DND-41 (cell line): ENCODE results near the gene RHOV.
"Not testable (repeated sequence)": the region's sequence is repeated elsewhere in the genome, so short reads cannot be mapped to it uniquely, and the experiment has no call there.

ENCODE experiments used
- ATAC-seq: fragments of 200-7000 bp; cut with Tn5 transposase; 3 replicates; pipeline ENCODE4 v1.9.1; 2021; ENCODE audit warnings: low read depth; ENCODE audit not compliant: insufficient read depth
- DNase-seq: peaks from one replicate; pipeline ENCODE4 v3.0.0-alpha.2; 2020
- H2AFZ ChIP-seq: 2 replicates; pipeline ENCODE4 v1.6.0; 2012; ENCODE audit warnings: low read depth, low read length
- H3K27ac ChIP-seq: 2 replicates; pipeline ENCODE4 v1.5.1; 2012; ENCODE audit warnings: low read length, inconsistent platforms
- H3K27me3 ChIP-seq: fragments of 200-600 bp; sonication (generic); 2 replicates; pipeline ENCODE4 v1.6.0; 2012; ENCODE audit warnings: low read length, mild to moderate bottlenecking, inconsistent platforms; ENCODE audit not compliant: insufficient read depth, poor library complexity
- H3K36me3 ChIP-seq: 2 replicates; pipeline ENCODE4 v1.5.1; 2012; ENCODE audit warnings: low read length, inconsistent platforms; ENCODE audit not compliant: insufficient read depth
- H3K4me1 ChIP-seq: 2 replicates; pipeline ENCODE4 v1.5.1; 2012; ENCODE audit warnings: mild to moderate bottlenecking, low read length; ENCODE audit not compliant: insufficient read depth
- H3K4me2 ChIP-seq: 2 replicates; pipeline ENCODE4 v1.6.0; 2012; ENCODE audit warnings: mild to moderate bottlenecking, moderate library complexity, low read length, inconsistent platforms; ENCODE audit not compliant: insufficient read depth
- H3K4me3 ChIP-seq, 2 experiments: fragments of 200-600 bp in 1 of 2; shearing (Covaris generic) in 1 of 2; 2 replicates each; pipeline ENCODE4 v1.5.1; 2012 to 2016; ENCODE audit warnings: inconsistent platforms in 2 of 2, low read length in 2 of 2, mild to moderate bottlenecking in 2 of 2, low read depth in 1 of 2, moderate library complexity in 1 of 2
- H3K79me2 ChIP-seq: 2 replicates; pipeline ENCODE4 v1.6.0; 2012; ENCODE audit warnings: low read length, inconsistent platforms; ENCODE audit not compliant: insufficient read depth
- H3K9ac ChIP-seq: 2 replicates; pipeline ENCODE4 v1.6.0; 2012; ENCODE audit warnings: low read depth, mild to moderate bottlenecking, inconsistent platforms, low read length, moderate library complexity
- H3K9me3 ChIP-seq: 2 replicates; pipeline ENCODE4 v1.5.1; 2012; ENCODE audit warnings: low read length, moderate library complexity, mild to moderate bottlenecking, inconsistent platforms; ENCODE audit not compliant: insufficient read depth, severe bottlenecking
- H4K20me1 ChIP-seq: 2 replicates; pipeline ENCODE4 v1.6.0; 2012; ENCODE audit warnings: low read length; ENCODE audit not compliant: insufficient read depth
- EZH2 ChIP-seq: IDR thresholded peaks from 3 replicates; pipeline ENCODE4 v1.6.1; 2012; ENCODE audit warnings: borderline replicate concordance, low read depth, mild to moderate bottlenecking, moderate library complexity, low read length, inconsistent platforms; ENCODE audit not compliant: severe bottlenecking
- TF ChIP-seq, protein P1 (sequence below): IDR thresholded peaks from 2 replicates; pipeline ENCODE4 v1.5.1; 2012; ENCODE audit warnings: borderline replicate concordance, low read length, moderate library complexity, mild to moderate bottlenecking; ENCODE audit not compliant: poor library complexity, severe bottlenecking; ENCODE audit errors: extremely low read depth

The RHOV gene

DNA sequence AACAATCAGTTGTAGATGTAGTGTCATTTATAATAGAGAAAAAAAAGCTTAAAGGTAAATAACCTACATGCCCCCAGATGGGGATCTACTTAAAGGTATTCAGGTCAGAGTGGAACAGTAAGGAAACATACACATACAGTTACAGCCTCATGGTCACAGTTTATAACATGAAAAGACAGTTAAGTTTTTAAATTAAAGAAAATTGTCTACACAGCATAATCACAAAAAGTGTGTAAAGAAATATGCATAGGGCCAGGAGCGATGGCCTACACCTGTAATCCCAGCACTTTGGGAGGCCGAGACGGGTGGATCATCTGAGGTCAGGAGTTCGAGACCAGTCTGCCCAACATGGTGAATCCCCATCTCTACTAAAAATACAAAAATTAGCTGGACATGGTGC, 6.8 kb downstream of the RHOV start:
- Histone ChIP-seq H3K27ac (no peak overlapping the region), H2AFZ (no peak overlapping the region), H3K27me3 (no peaks in the 10 kb centered on the region), H3K4me1 (no peaks in the 10 kb centered on the region), H3K9me3 (no peaks in the 10 kb centered on the region), H3K9ac (no peak overlapping the region), H3K79me2 (no peaks in the 10 kb centered on the region), H3K4me3 (no peak overlapping the region), H4K20me1 (no peaks in the 10 kb centered on the region), H3K4me2 (no peak overlapping the region), H3K36me3 (no peaks in the 10 kb centered on the region)
- TF ChIP-seq, protein P1, sequence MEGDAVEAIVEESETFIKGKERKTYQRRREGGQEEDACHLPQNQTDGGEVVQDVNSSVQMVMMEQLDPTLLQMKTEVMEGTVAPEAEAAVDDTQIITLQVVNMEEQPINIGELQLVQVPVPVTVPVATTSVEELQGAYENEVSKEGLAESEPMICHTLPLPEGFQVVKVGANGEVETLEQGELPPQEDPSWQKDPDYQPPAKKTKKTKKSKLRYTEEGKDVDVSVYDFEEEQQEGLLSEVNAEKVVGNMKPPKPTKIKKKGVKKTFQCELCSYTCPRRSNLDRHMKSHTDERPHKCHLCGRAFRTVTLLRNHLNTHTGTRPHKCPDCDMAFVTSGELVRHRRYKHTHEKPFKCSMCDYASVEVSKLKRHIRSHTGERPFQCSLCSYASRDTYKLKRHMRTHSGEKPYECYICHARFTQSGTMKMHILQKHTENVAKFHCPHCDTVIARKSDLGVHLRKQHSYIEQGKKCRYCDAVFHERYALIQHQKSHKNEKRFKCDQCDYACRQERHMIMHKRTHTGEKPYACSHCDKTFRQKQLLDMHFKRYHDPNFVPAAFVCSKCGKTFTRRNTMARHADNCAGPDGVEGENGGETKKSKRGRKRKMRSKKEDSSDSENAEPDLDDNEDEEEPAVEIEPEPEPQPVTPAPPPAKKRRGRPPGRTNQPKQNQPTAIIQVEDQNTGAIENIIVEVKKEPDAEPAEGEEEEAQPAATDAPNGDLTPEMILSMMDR, result no peak
- no peak for TF ChIP-seq EZH2
- DNase-seq, result no peak
- no peak for ATAC-seq

DNA sequence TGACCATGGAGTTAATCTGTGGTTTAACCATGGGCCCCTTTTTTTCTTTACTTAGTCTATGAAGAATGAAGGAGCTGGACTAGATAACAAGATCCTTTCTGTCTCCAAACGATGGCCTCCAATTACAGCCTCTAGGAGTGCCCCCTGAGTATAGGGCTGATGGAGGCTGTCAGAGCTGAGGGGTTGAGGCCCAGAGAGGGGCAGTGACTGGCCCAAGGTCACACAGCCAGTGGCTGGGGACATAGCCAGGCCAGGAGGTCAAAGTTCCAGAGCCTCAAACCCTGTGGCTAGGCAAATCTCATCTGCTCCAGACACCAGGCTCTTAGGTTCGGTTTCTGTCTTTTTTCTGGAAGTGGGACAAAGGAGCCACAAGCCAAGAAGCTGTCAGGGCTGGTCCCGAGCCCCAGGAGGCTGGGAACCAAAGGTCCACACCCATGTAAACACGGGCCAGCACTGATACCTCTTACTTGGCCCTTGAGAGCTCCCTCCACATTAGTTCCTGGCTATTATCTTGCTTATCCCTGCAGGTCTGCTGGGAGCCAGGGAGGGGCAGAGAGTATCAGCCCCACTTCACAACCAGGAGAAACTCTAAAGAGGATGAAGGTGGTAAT, 10.3 kb downstream of the RHOV start:
- Histone ChIP-seq H2AFZ (no peak overlapping the region), H3K9ac (no peak overlapping the region), H3K36me3 (no peaks in the 10 kb centered on the region), H3K4me2 (no peak overlapping the region), H3K4me1 (no peaks in the 10 kb centered on the region), H3K27me3 (no peaks in the 10 kb centered on the region), H3K79me2 (no peaks in the 10 kb centered on the region), H3K4me3 (no peak overlapping the region), H3K27ac (no peak overlapping the region), H4K20me1 (no peaks in the 10 kb centered on the region), H3K9me3 (no peaks in the 10 kb centered on the region)
- ATAC-seq (no peak), DNase-seq (no peak)
- TF ChIP-seq, protein P1, result no peak
- TF ChIP-seq EZH2, result no peak

DNA sequence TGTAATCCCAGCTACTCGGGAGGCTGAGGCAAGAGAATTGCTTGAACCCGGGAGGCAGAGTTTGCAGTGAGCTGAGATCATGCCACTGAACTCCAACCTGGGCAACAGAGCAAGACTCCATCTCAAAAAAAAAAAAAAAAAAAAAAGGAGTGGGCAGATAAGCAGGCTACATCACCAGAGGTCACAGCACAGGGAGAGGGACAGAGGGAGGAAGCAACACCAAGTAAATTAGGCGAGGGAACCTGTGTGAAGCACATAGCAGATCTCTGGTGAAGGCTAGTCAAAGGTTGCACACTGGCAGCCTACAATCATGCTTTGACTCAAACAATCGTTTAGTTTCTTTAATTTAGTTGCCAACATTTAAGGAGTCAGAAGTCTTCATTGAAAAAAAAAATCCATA, 12.9 kb downstream of the RHOV start:
- not testable (repeated sequence) for H3K79me2 ChIP-seq, H3K27ac ChIP-seq, H3K4me1 ChIP-seq, DNase-seq, H3K27me3 ChIP-seq, H3K9me3 ChIP-seq, ATAC-seq, H3K4me2 ChIP-seq, H3K9ac ChIP-seq, H2AFZ ChIP-seq, H4K20me1 ChIP-seq, H3K36me3 ChIP-seq, H3K4me3 ChIP-seq

DNA sequence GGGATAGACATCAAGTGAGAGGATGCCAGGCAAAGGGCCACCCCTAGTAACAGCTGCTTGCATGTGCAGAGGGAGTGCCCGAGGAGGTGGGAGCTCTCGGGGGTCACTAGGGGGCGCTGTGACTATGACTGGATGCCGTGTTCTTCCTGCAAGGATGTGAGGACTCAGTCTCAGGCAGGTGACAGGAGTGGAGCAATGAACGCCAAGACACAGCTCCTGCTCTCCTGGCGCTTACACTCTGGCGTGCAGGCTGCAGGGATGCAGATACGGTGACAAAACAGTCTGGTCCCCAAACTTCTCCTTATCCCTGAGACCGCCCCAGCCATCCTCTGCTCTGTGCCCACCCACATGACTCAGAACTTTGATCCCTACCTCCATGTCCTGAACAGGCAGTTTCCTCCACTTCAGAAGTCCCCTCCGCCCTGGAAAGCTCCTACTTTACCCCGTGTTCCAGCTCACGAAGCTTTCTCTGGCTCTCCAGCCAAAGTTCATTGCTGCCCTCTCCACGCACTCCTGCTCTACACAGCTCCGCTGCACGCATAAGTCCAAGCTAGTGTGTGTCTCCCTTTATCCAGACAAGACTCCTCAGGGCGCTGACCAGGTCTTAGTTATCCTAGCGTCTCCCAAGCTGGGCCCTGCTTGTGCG, 14.7 kb downstream of the RHOV start:
- no peak overlapping the region for H3K4me3 ChIP-seq
- H3K27ac ChIP-seq, result no peak overlapping the region
- H3K27me3 ChIP-seq, result no peaks in the 10 kb centered on the region
- H3K79me2 ChIP-seq, result no peaks in the 10 kb centered on the region
- H3K36me3 ChIP-seq, result no peaks in the 10 kb centered on the region
- peak overlapping the region; percentile 44; the same call in 1 of the 2 replicates for H2AFZ ChIP-seq
- DNase-seq (peak; percentile 79), ATAC-seq (peak; percentile 86)
- H3K4me2 ChIP-seq, result no peak overlapping the region
- peaks cover 9% of the 10 kb centered on the region for H3K4me1 ChIP-seq
- H4K20me1 ChIP-seq, result no peaks in the 10 kb centered on the region
- H3K9me3 ChIP-seq, result no peaks in the 10 kb centered on the region
- no peak overlapping the region for H3K9ac ChIP-seq
- TF ChIP-seq EZH2, result no peak
- TF ChIP-seq, protein P1, result peak; percentile 91
